ENCODE measurements around the gene SPTLC1. TPM values are rescaled to one million over a fixed set of nuclear protein-coding genes. Genes with fewer than 3 reads are reported as not detected.
"Not testable (repeated sequence)": the region's sequence is repeated elsewhere in the genome, so short reads cannot be mapped to it uniquely, and the experiment has no call there.

SPTLC1 gene
- total RNA-seq, 1 donor from 2014 or later: 127 TPM

DNA sequence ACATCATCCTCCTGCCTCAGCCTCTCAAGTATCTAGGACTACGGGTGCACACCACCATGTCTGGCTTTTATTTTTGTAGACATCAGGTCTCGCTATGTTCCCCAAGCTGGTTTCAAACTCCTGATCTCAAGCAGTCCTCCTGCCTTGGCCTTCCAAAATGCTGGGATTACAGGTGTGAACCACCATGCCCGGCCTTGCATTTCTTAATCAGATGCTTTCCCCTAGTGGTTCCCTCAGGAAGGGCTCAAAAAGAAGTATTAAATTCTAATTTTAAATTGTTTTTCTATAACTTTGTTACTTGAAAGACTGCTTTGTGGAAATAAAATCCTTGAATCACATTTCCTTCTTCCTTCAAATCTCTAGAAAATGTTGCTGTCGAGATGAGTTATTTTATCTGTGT is 85.7 kb downstream of the SPTLC1 start:
- DNase-seq: no peak

DNA sequence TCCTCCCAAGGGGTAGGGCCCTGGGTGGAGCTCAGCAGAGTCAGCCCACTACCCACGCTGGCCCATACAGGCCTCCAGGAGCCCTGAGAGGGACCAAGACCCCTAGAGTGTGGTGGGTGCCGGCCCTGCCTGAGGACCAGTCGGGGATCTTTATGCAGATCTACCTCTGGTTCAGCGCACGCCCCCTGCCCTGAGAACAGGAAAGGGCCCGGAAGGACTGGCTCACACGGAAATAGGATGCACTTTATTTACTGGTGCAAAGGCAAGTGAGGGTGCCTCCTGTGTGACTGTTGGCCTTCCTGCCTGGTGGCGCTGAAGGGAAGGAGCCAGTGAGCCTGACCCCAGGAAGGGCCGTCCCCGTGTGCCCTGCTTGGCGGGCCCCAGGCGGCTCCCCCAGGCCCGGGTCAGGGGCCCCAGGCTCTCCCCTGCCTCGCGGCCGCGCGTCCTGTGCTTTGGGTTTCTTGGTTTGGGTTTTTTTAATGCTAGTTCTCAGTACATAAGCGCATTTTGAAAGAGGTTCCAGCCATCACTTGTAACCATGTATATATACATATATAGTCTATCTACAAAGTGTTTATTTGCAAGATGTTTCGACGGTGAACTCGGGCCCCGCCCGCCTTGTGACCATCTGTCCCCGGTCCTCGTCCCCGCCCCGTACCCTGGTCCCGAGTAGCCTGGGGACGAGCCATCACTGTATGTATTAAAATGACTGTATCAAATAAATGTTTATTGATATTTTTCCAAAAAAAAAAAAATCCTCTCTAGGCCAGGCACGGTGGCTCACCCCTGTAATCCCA is 88.8 kb downstream of the SPTLC1 start:
- DNase-seq: no peak

- DNase-seq: not testable (repeated sequence)
Measured at GRCh38 chr9:92021785-92022541, 93.2 kb downstream of the SPTLC1 start.

GRCh38 chr9:92019658-92020057 is 95.6 kb downstream of the SPTLC1 start:
- DNase-seq: no peak

GRCh38 chr9:92010705-92011536 is 104.3 kb downstream of the SPTLC1 start:
- no peak for DNase-seq

DNA sequence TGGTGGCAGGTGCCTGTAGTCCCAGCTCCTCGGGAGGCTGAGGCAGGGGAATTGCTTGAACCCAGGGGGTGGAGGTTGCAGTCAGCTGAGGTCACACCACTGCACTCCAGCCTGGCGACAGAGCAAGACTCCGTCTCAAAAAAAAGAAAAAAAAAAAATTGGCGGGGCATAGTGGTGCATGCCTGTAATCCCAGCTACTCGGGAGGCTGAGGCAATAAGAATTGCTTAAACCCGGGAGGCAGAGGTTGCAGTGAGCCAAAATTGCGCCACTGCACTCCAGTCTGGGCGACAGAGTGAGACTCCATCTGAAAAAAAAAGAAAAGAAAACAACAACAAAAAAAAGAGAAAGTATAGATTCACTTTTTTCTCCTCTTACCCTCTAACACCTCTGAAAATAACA is 105.0 kb downstream of the SPTLC1 start:
- not testable (repeated sequence) for DNase-seq

GRCh38 chr9:92008041-92008440 is 107.2 kb downstream of the SPTLC1 start:
- DNase-seq: no peak

GRCh38 chr9:92004045-92004392 is 111.2 kb downstream of the SPTLC1 start:
- DNase-seq: no peak

GRCh38 chr9:92003308-92004044 is 111.7 kb downstream of the SPTLC1 start:
- no peak for DNase-seq

GRCh38 chr9:92001948-92002347 is 113.3 kb downstream of the SPTLC1 start:
- DNase-seq: not testable (repeated sequence)

GRCh38 chr9:92001244-92001643 is 114.0 kb downstream of the SPTLC1 start:
- no peak for DNase-seq

DNA sequence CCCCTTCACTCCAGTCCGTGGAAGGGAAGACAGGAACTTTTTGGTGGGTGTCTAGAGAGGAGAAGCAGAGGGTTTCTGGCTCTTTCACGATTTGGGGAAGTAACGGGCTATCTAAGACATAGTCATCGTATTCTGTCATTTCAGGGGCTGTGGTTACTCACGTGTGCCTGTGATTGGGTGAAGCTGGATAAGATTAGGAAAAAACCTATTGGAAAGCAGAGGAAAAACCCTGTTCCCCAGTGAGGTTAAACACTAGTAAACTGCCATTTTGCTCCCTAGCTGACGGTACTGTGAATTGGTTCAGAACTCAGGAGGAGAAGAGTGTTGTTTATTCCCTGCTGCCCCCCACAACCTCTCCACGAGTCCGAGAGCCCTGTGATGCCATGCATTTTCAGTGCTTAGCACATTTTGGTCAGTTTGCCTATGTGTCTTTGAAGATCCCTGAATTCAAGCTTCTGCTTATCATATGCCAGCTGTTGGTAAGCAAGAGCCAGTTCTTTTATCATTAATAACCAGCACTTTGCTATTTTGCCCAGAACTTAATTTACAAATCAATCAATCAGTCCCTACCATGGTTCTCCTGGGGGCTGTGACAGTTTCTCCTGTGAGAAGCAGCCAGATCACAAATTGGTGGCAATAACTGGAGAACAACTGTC is 120.1 kb downstream of the SPTLC1 start:
- no peak for DNase-seq

DNA sequence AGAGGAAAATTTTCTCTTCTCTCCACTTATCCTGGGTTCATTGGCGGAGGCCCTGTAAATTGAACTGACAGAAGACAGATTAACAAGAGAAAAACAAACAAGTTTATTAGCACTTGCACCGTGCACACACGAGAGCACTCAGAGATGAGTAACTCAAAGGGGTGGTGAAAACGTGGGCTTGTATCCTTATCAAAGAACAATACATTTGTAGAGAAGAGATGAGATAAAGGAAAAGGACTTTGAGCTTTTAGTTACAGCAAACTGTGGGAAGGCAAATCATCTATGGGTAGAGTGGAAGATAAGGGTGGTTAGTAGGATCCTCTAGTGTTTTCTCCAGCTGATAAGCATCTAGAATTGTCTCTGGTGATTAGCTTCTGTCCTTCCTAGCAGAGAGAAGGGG is 120.8 kb downstream of the SPTLC1 start:
- DNase-seq: no peak

GRCh38 chr9:91992461-91993041 is 122.7 kb downstream of the SPTLC1 start:
- DNase-seq: no peak

DNA sequence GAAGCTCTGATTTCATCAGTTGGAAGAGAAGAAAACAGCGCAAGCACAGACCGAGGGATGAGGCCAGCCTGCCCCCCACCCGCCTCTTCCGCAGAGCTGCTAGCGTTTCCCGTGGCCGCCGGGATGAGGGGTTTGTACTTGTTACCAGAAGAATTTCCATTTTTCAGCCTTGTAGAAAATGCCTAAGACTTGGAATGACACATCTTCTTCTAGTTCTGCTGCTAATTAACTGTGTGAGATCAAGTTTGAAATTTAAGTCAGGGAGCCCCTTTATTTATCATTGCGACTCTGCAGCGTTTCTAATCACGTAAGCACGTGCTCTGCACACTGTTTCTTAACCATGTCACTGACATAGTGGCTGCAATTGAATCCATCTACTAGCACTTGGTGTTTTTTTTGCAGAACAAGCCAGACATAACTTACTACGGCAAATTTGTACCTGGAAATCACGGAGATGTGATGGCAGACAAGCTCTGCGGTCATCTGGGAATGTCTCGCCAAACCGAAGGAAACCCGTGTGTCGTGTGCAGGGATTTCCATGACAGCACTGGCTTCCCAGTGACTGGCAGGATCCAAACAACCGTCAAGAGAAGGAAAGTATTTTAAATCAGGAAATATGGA is 123.4 kb downstream of the SPTLC1 start:
- DNase-seq: no peak

GRCh38 chr9:91986248-91986647 is 129.0 kb downstream of the SPTLC1 start:
- DNase-seq: no peak

DNA sequence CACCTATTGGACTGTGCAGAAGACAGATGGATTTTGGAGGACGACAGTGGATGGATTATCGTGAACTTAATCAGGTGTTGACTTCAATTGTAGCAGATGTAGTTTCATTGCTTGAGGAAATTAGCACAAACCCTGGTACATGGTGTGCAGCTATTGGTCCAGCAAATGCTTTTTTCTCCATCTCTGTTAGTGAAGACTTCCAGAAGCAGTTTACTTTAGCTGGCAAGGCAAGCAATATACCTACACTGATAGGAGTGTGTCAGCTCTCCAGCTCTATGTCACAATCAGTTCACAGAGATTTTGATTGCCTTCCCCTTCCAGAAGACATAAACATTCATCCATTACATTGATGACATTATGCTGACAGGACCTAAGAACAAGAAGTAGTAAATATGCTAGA is 129.5 kb downstream of the SPTLC1 start:
- no peak for DNase-seq
